OCI-LY1 (cell line): ENCODE data around the gene UBL3.

Experiments
- H2AFZ ChIP-seq: fragments of 200-600 bp; sonication (generic), shearing (Covaris generic); 2 replicates; pipeline ENCODE4 v1.6.0; 2014; ENCODE audit warnings: antibody characterized with exemption, mild to moderate bottlenecking, low read length
- H3F3A ChIP-seq: fragments of 200-600 bp; sonication (generic), shearing (Covaris generic); 2 replicates; pipeline ENCODE4 v1.6.0; 2014; ENCODE audit warnings: mild to moderate bottlenecking, antibody characterized with exemption, low read length, moderate library complexity; ENCODE audit not compliant: insufficient read depth
- H3K27ac ChIP-seq: fragments of 200-600 bp; sonication (generic); 2 replicates; pipeline ENCODE4 v1.5.1; 2014; ENCODE audit warnings: low read length, mixed run types, mild to moderate bottlenecking, low read depth; ENCODE audit not compliant: poor library complexity, severe bottlenecking
- H3K27me3 ChIP-seq: fragments of 200-600 bp; sonication (generic); 2 replicates; pipeline ENCODE4 v1.6.0; 2014; ENCODE audit warnings: antibody characterized with exemption, mild to moderate bottlenecking, low read length, moderate library complexity; ENCODE audit not compliant: insufficient read depth
- H3K36me3 ChIP-seq: fragments of 200-600 bp; sonication (generic); 2 replicates; pipeline ENCODE4 v1.6.1; 2014; ENCODE audit warnings: mild to moderate bottlenecking, antibody characterized with exemption, low read length, moderate library complexity, mixed read lengths; ENCODE audit not compliant: insufficient read depth
- H3K4me1 ChIP-seq: fragments of 200-600 bp; sonication (generic); 2 replicates; pipeline ENCODE4 v1.5.1; 2014; ENCODE audit warnings: mild to moderate bottlenecking, low read length, moderate library complexity; ENCODE audit not compliant: insufficient read depth, severe bottlenecking
- H3K4me2 ChIP-seq: fragments of 200-600 bp; sonication (generic), shearing (Covaris generic); 2 replicates; pipeline ENCODE4 v1.6.1; 2014; ENCODE audit warnings: low read length
- H3K4me3 ChIP-seq: fragments of 200-600 bp; sonication (generic); 2 replicates; pipeline ENCODE4 v1.5.1; 2014; ENCODE audit warnings: low read length, low read depth, mild to moderate bottlenecking, mixed read lengths; ENCODE audit not compliant: poor library complexity, severe bottlenecking
- H3K79me2 ChIP-seq: fragments of 200-600 bp; shearing (Covaris generic); 2 replicates; pipeline ENCODE4 v1.6.1; 2016; ENCODE audit warnings: mixed run types, low read length, mixed read lengths; ENCODE audit not compliant: insufficient read depth
- H3K9ac ChIP-seq: fragments of 200-600 bp; sonication (generic), shearing (Covaris generic); 2 replicates; pipeline ENCODE4 v1.6.1; 2014; ENCODE audit warnings: mild to moderate bottlenecking, low read length, mixed read lengths
- H3K9me2 ChIP-seq: fragments of 200-600 bp; sonication (generic), shearing (Covaris generic); 2 replicates; pipeline ENCODE4 v1.6.1; 2014; ENCODE audit warnings: low read depth, mild to moderate bottlenecking, low read length, mixed read lengths
- H3K9me3 ChIP-seq: fragments of 200-600 bp; shearing (Covaris generic); 2 replicates; pipeline ENCODE4 v1.6.1; 2014; ENCODE audit warnings: low read length, mixed read lengths
- H4K20me1 ChIP-seq: fragments of 200-600 bp; sonication (generic), shearing (Covaris generic); 2 replicates; pipeline ENCODE4 v1.6.0; 2016; ENCODE audit warnings: mild to moderate bottlenecking, low read length; ENCODE audit not compliant: insufficient read depth
- CTCF ChIP-seq: fragments of 200-600 bp; sonication (generic), shearing (Covaris generic); IDR thresholded peaks from 2 replicates; pipeline ENCODE4 v1.5.1; 2017; ENCODE audit warnings: mild to moderate bottlenecking, antibody characterized with exemption, low read length, moderate library complexity, mixed read lengths
- EZH2 ChIP-seq: fragments of 200-600 bp; sonication (generic), shearing (Covaris generic); IDR thresholded peaks from 2 replicates; pipeline ENCODE4 v1.8.0; 2017; ENCODE audit warnings: borderline replicate concordance, mixed run types, mild to moderate bottlenecking, antibody characterized with exemption, low read length, moderate library complexity, mixed read lengths

The UBL3 gene

GRCh38 chr13:29799041-29799440 lies 51.4 kb downstream of the UBL3 start:
- Histone ChIP-seq H3K9me3 (no peaks in the 10 kb centered on the region), H3K27ac (no peak overlapping the region), H4K20me1 (no peaks in the 10 kb centered on the region), H3F3A (no peaks in the 10 kb centered on the region), H3K4me2 (no peak overlapping the region), H3K4me1 (no peaks in the 10 kb centered on the region), H3K9ac (no peak overlapping the region), H3K27me3 (0 out of 2 replicates have a peak, but pooled peaks cover 3% of the 10 kb centered on the region), H2AFZ (no peak overlapping the region), H3K79me2 (no peaks in the 10 kb centered on the region), H3K36me3 (no peaks in the 10 kb centered on the region), H3K4me3 (no peak overlapping the region), H3K9me2 (no peaks in the 10 kb centered on the region)
- no peak for TF ChIP-seq EZH2
- no peak for TF ChIP-seq CTCF

- H3K9me3 ChIP-seq: no peaks in the 10 kb centered on the region
- H3K36me3 ChIP-seq: no peaks in the 10 kb centered on the region
- no peaks in the 10 kb centered on the region for H3K9me2 ChIP-seq
- no peaks in the 10 kb centered on the region for H3K27me3 ChIP-seq
- H3K4me1 ChIP-seq: no peaks in the 10 kb centered on the region
- H3K79me2 ChIP-seq: no peaks in the 10 kb centered on the region
- no peak overlapping the region for H2AFZ ChIP-seq
- no peak overlapping the region for H3K4me2 ChIP-seq
- H3K9ac ChIP-seq: no peak overlapping the region
- H4K20me1 ChIP-seq: no peaks in the 10 kb centered on the region
- no peaks in the 10 kb centered on the region for H3F3A ChIP-seq
- H3K27ac ChIP-seq: no peak overlapping the region
- TF ChIP-seq CTCF (no peak), EZH2 (no peak)
- no peak overlapping the region for H3K4me3 ChIP-seq
Observed at GRCh38 chr13:29791997-29792780, 58.2 kb downstream of the UBL3 start.

GRCh38 chr13:29791508-29791907 lies 58.9 kb downstream of the UBL3 start:
- no peak overlapping the region for H3K27ac ChIP-seq
- no peaks in the 10 kb centered on the region for H3F3A ChIP-seq
- H3K9me3 ChIP-seq: no peaks in the 10 kb centered on the region
- H4K20me1 ChIP-seq: no peaks in the 10 kb centered on the region
- no peaks in the 10 kb centered on the region for H3K9me2 ChIP-seq
- H3K4me1 ChIP-seq: no peaks in the 10 kb centered on the region
- no peaks in the 10 kb centered on the region for H3K27me3 ChIP-seq
- no peak overlapping the region for H2AFZ ChIP-seq
- H3K9ac ChIP-seq: no peak overlapping the region
- no peaks in the 10 kb centered on the region for H3K36me3 ChIP-seq
- TF ChIP-seq EZH2 (no peak), CTCF (no peak)
- H3K4me2 ChIP-seq: no peak overlapping the region
- no peaks in the 10 kb centered on the region for H3K79me2 ChIP-seq
- H3K4me3 ChIP-seq: no peak overlapping the region
